Stimulated activated CD8-positive, alpha-beta memory T cell treated with anti-CD3 and anti-CD28 coated beads, Interleukin-7, amount 100 ng/mL, for 24 hours (primary cell): ENCODE measurements around the gene AVEN.
"Not testable (repeated sequence)": the region's sequence is repeated elsewhere in the genome, so short reads cannot be mapped to it uniquely, and the experiment has no call there.

Source experiments
- DNase-seq: peaks from one replicate; pipeline ENCODE4 v3.0.0-alpha.2; 2020; ENCODE audit warnings: low read depth

Gene AVEN

DNA sequence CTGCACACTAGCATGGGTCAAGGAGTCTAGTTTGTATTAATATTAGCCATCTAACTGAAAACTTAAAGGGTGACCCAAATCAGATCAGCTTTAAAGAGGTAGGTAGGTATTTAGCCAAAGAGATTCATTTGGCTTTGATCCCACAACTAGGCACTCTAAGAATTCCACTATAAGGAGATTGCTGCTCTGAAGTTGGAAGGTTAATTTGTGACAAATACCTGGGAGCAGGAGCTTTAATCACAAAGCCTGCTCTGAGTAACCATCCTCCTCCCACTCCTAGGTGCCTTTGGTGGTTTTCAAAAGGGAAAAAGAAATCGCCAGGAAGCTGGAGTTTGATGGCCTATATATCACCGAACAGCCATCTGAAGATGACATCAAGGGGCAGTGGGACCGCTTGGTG, 191.0 kb downstream of the AVEN start:
- DNase-seq: no peak

DNA sequence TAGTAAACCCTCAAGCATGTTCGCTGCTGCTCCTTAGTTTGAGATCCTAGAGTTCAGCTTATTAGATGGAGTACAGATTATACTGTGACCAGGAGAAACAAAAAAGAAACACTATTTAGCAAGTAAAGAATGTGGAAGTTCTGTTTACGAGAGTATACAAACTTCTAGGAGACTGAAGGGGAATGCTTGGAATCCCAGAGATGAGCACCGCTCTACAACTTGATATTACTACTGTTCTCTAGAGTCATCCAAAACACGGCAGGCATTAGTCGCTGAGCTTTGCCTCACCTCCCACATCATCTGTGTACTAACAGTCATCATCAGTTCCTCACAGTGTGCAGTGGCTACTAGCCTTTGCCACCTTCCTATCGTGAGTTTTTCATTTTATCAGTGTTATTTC, 192.1 kb downstream of the AVEN start:
- no peak for DNase-seq

- no peak for DNase-seq
Measured at GRCh38 chr15:33846142-33846541, 192.9 kb downstream of the AVEN start.

- DNase-seq: no peak
Measured at GRCh38 chr15:33844597-33844996, 194.4 kb downstream of the AVEN start.

- DNase-seq: no peak
Measured at GRCh38 chr15:33844186-33844585, 194.8 kb downstream of the AVEN start.

DNA sequence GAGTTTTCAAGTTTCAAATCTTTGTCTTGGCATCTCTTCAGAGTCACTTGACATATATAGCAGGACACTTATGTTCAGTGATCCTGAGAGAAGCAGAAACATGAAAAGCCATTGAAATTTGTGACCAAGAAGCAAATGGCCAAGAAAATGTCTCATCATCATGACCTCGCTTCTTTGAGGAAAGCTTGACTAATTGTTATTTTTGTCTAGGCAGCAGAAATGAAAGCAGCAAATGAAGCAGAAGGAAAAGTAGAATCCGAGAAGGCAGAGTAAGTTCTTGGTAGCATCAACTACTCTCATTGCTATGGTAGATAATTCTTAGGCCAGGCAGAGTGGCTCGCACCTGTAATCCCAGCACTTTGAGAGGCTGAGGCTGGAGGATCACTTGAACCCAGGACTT, 198.4 kb downstream of the AVEN start:
- no peak for DNase-seq

DNA sequence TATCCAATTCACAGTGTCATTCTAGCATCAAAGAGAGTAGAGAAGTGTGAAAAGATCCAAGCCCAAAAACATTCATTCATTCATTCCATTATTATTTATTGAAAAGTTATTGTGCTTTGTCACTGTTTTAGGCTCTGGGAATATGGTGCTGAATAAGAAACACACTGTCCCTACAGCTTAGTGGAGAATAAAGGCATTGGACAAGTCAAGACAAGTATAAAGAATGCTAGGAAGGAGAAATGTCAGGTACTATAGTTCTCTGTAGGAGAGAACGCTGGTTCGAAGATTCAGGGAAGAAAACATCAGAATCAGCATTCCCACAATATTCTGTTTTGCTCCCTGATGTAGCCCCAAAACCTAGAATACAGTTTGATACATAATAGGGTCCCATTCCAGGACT, 199.5 kb downstream of the AVEN start:
- DNase-seq: no peak

DNA sequence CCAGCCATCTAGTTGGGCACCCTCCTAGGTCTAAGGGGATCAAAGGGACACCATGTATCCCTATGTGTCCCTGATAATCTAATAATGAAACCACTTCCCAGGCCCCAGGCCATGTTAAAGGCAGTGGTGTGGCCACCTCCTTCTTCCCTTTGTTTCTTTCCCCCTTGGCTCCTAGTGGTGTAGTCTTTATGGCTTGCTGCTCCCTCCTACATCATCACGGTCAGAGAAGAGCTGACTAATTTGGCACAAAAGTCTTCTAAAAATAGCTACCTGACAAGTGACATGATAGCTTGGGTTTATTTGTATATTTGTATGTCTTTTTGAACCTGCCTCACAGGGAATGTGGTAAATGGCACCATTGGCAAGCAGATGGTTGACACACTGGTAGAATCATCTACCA, 201.7 kb downstream of the AVEN start:
- DNase-seq: no peak

- no peak for DNase-seq
Measured at GRCh38 chr15:33834892-33835743, 203.9 kb downstream of the AVEN start.

DNA sequence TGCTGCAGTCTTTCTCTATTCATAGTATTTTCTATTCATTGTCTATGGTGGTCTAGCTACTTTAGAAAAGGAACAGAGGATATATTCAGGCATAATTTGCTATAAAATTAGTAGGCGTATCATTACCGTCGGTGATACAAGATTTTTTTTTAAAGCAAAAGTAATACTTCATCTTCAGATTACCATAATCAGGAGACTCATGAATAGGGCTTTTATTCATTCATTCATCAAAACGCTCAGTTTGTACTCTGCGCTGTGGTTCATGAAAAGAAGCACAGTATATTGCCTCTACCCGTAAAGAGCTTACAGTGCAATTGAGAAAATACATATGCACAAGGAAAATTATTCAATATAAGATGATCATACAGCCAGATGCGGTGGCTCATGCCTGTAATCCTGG, 207.4 kb downstream of the AVEN start:
- no peak for DNase-seq

DNA sequence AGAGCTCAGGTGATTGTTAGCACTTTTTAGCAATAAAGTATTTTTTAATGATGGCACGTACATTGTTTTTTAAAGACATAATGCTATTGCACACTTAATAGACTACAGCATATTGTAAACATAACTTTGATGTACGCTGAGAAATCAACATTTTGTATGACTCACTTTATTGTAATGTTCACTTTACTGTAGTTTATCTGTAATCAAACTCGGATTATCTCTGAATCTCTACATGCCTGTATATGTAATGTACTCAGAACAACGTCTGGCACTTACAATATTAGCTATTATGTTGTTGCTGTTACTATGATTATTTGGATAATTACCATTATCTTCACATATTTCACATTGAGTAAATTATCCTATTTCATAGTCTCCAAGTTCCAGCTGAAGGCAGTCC, 208.7 kb downstream of the AVEN start:
- no peak for DNase-seq

DNA sequence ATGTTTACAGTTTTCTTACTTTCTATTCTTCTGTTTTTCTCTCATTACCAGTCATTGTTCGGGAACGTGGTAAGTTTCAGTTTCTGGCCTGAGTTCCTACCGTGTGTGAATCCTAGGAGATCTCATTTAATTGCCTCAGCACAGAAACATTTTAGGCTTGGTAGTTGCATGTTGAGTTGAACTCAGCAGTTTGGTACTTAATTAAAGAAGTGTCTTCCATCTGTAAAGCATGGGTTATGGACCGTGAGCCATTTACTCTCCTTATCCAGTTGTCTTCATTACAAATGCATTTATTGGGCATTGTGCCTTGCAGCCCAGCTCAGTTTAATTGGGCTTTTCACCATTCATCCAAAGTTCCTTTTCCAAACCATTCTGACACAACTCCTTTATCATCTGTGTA, 212.8 kb downstream of the AVEN start:
- DNase-seq: no peak

- no peak for DNase-seq
Measured at GRCh38 chr15:33825453-33825852, 213.6 kb downstream of the AVEN start.

DNA sequence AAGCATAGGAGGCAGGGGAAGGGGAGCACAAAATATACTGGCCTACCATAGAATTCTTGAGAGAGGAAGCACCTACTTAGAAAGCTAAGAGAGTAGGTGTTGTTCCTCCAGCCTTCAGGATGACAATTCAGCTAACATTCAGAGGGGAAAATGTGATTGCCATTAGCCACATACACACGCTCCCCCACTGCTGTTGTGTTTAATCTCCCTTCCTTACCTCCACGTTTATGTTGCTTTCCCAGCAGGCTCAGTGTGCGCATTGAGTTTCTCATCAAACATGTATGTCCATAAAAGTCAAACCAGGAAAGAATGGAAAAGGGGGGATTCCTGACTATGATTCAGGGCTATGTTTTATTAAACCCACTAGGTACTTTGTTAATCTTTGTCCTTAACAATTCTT, 215.9 kb downstream of the AVEN start:
- no peak for DNase-seq

DNA sequence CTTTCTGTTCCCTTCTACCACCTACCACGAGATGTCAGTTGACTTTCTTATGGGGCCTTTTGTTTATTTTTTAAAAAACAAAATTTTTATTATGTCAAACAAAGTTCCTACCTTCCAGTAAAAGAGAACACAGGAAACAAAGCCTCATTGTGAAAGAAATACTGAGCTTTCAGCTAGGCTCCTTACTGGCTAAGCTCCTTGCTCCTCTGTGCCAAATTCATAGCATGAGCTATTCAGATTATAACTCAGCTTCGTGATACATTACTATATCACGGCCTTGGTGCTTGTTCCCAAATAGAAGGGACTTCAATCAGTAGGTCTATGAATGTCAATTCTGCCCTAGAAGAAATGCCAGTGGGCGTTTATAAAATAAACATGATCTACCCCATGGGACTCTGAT, 216.5 kb downstream of the AVEN start:
- DNase-seq: no peak

- not testable (repeated sequence) for DNase-seq
Measured at GRCh38 chr15:33819499-33819898, 219.5 kb downstream of the AVEN start.
